GM12891 (cell line): Measurements from ENCODE around the gene MRPL43.

Experiments used
- POLR2A ChIP-seq: IDR thresholded peaks from 2 replicates; pipeline ENCODE4 v1.6.1; 2011; ENCODE audit warnings: low read depth, low read length, control low read depth
- POLR2AphosphoS5 ChIP-seq: IDR thresholded peaks from 2 replicates; pipeline ENCODE4 v1.6.1; 2011; ENCODE audit warnings: low read depth, low read length, control low read depth

DNA sequence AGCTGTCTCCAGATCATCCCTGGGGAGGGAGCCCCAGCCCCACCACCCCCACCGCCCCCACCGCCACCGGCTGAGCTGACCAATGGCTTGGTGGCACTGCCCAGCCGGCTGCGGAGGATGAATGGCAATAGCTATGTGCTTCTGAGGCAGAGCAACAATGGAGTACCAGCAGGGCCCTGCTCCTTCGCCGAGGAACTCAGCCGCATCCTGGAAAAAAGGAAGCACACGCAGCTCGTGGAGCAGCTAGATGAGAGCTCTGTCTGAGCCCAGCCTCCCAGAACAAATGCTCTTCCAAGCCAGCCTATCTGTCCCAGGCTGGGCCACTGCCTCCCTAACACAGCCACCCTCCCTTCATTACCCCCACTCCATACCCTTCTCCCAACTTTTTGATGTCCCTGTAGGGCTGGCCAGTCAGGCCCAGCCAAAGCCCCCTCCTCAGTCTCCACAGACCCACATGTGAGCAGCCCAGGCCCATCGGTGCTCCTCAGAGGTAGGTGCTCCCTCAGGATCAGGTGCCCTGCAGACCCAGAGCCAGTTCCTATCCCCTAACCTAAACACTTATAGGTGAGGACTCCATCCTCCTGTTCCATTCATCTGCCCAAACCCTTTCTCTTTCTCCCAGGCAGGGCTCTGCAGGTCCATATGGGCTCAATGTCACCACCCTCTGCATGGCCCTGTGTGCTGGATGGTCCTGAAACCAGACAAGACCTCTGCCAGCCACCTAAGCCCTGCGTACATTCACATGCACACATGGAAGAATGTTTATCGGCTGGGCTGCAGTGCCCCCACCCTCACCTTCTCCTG is 3.2 kb downstream of the MRPL43 start:
- TF ChIP-seq POLR2A (no peak), POLR2AphosphoS5 (no peak)
